GM23338 (cell line): ENCODE measurements around the gene RBM42.

Experiments
- CTCF ChIP-seq, 2 experiments: fragments of 200-600 bp in 1 of 2; sonication (generic) in 1 of 2; conservative IDR thresholded peaks; 2 replicates each; pipeline versions ENCODE4 v1.5.1 to v1.6.1; 2016 to 2017; ENCODE audit warnings: antibody characterized with exemption in 2 of 2, low read depth in 2 of 2, mild to moderate bottlenecking in 2 of 2, moderate library complexity in 1 of 2
- EZH2 ChIP-seq: fragments of 200-600 bp; sonication (generic); IDR thresholded peaks from one replicate; pipeline ENCODE4 v1.8.0; 2017; ENCODE audit warnings: antibody characterized with exemption, mild to moderate bottlenecking, low read depth; ENCODE audit not compliant: unreplicated experiment

- TF ChIP-seq CTCF (conservative IDR thresholded peaks at IDR 0.05; ENCODE audit: low read depth in 2 of 2) (no peak), EZH2 (no peak)
Observed at GRCh38 chr19:35642798-35643254, 14.0 kb downstream of the RBM42 start.
